HepG2 (cell line): ENCODE data around the gene GAS6. TPM values are rescaled to one million over a fixed set of nuclear protein-coding genes. Genes with fewer than 3 reads are reported as not detected.

Experiments
- ATAC-seq: fragments of 200-7000 bp; cut with Tn5 transposase; 3 replicates; pipeline ENCODE4 v1.9.1; 2020; ENCODE audit warnings: mild to moderate bottlenecking, moderate library complexity
- BruUV-seq: library from RNA; stranded (reverse); fragments of 400-500 nt; replicated peaks from 2 replicates; lab custom pipeline; 2021; lab: Mats Ljungman, UMichigan
- CTCF ChIA-PET: fragments of 300-600 bp; formaldehyde crosslinking; extraction: SDS; loops from one replicate; lab custom pipeline; 2021; ENCODE audit warnings: low total read pairs, inconsistent platforms, low intra/inter-chr PET ratio; lab: Yijun Ruan, JAX
- POLR2A ChIA-PET: fragments of 350-600 bp; sonication (Branson Sonifier 250); formaldehyde crosslinking; loops from one replicate; lab custom pipeline; 2020; ENCODE audit warnings: antibody characterized with exemption, inconsistent platforms; lab: Yijun Ruan, JAX
- DNase-seq: peaks from one replicate; pipeline ENCODE4 v3.0.0-alpha.2; 2015; ENCODE audit warnings: low spot score
- FAIRE-seq: peaks from 3 replicates; lab custom pipeline; 2011; peaks lifted over from hg19 to GRCh38; lab: Jason Lieb, UNC
- H2AFZ ChIP-seq: one replicate; pipeline ENCODE4 v1.6.1; 2011; ENCODE audit warnings: low read length, inconsistent platforms
- H3K27ac ChIP-seq: fragments of 300-600 bp; 3 replicates; pipeline ENCODE4 v1.8.0; 2011; ENCODE audit warnings: mixed run types, mild to moderate bottlenecking, mixed read lengths, low read length, inconsistent platforms; ENCODE audit not compliant: insufficient read depth; ENCODE audit errors: extremely low read length
- H3K27me3 ChIP-seq, 2 experiments: fragments of 200-600 bp in 1 of 2; 2 replicates in 1 of 2; 3 replicates in 1 of 2; pipeline versions ENCODE4 v1.6.0 to v1.8.0; 2011; ENCODE audit warnings: low read length in 2 of 2, mild to moderate bottlenecking in 2 of 2, moderate library complexity in 2 of 2, inconsistent platforms in 1 of 2; ENCODE audit not compliant: insufficient read depth in 2 of 2, control insufficient read depth in 1 of 2
- H3K36me3 ChIP-seq, 2 experiments: fragments of 200-600 bp in 1 of 2; replicated peaks in 1 of 2; 2 replicates in 1 of 2; 3 replicates in 1 of 2; pipeline versions ENCODE4 v1.5.1 to v1.8.0; 2011; ENCODE audit warnings: low read length in 2 of 2, inconsistent platforms in 1 of 2; ENCODE audit not compliant: insufficient read depth in 2 of 2, control insufficient read depth in 1 of 2
- H3K4me1 ChIP-seq: 2 replicates; pipeline ENCODE4 v1.5.1; 2012; ENCODE audit warnings: low read length, inconsistent platforms; ENCODE audit not compliant: insufficient read depth
- H3K4me2 ChIP-seq: 2 replicates; pipeline ENCODE4 v1.6.0; 2011; ENCODE audit warnings: low read depth, low read length, inconsistent platforms
- H3K4me3 ChIP-seq, 3 experiments: fragments of 200-600 bp in 1 of 3; sonication (generic), shearing (Covaris generic) in 1 of 3; replicated peaks in 1 of 3; 2 replicates each; pipeline ENCODE4 v1.5.1; 2011 to 2016; ENCODE audit warnings: low read length in 3 of 3, inconsistent platforms in 2 of 3, low read depth in 2 of 3, mild to moderate bottlenecking in 2 of 3, control low read depth in 1 of 3, mixed read lengths in 1 of 3; ENCODE audit not compliant: insufficient read depth in 1 of 3
- H3K79me2 ChIP-seq: one replicate; pipeline ENCODE4 v1.6.1; 2011; ENCODE audit warnings: low read length, inconsistent platforms; ENCODE audit not compliant: insufficient read depth
- H3K9ac ChIP-seq: 2 replicates; pipeline ENCODE4 v1.6.0; 2011; ENCODE audit warnings: mild to moderate bottlenecking, low read depth, low read length, inconsistent platforms; ENCODE audit not compliant: insufficient read depth
- H3K9me3 ChIP-seq: 2 replicates; pipeline ENCODE4 v1.5.1; 2012; ENCODE audit warnings: mild to moderate bottlenecking, low read length
- H4K20me1 ChIP-seq: 2 replicates; pipeline ENCODE4 v1.6.0; 2011; ENCODE audit warnings: inconsistent platforms, mild to moderate bottlenecking, low read length, moderate library complexity; ENCODE audit not compliant: insufficient read depth
- ASH2L ChIP-seq: fragments of 300-600, 200-600 bp; sonication (generic); IDR thresholded peaks from 2 replicates; pipeline ENCODE4 v1.7.0; 2017; ENCODE audit warnings: low read depth, mild to moderate bottlenecking, moderate library complexity, mixed read lengths, low read length; ENCODE audit not compliant: insufficient read length
- HMG20A ChIP-seq: IDR thresholded peaks from 2 replicates; pipeline ENCODE4 v1.6.1; 2016; ENCODE audit warnings: borderline replicate concordance
- PAX8 ChIP-seq: sonication (generic); formaldehyde crosslinking; IDR thresholded peaks from 2 replicates; pipeline ENCODE4 v1.8.0; 2022; ENCODE audit warnings: mild to moderate bottlenecking, missing genetic modification reagents, borderline replicate concordance
- RNF2 ChIP-seq: fragments of 450-650 bp; conservative IDR thresholded peaks from 2 replicates; pipeline ENCODE4 v1.6.1; 2016; ENCODE audit warnings: low read depth
- SP2 ChIP-seq: sonication (generic); formaldehyde crosslinking; IDR thresholded peaks from 2 replicates; pipeline ENCODE4 v1.5.1; 2020; ENCODE audit warnings: mild to moderate bottlenecking, missing genetic modification reagents
- ZBTB7A ChIP-seq: sonication (generic); formaldehyde crosslinking; IDR thresholded peaks from 2 replicates; pipeline ENCODE4 v1.8.0; 2022; ENCODE audit warnings: mild to moderate bottlenecking, missing genetic modification reagents
- ZKSCAN5 ChIP-seq: sonication (generic); formaldehyde crosslinking; IDR thresholded peaks from 2 replicates; pipeline ENCODE4 v1.5.1; 2020; ENCODE audit warnings: mild to moderate bottlenecking, missing genetic modification reagents
- ZNF207 ChIP-seq: fragments of 450-650 bp; IDR thresholded peaks from 2 replicates; pipeline ENCODE4 v1.6.1; 2016; ENCODE audit warnings: antibody characterized with exemption, borderline replicate concordance
- ZNF30 ChIP-seq: sonication (generic); formaldehyde crosslinking; IDR thresholded peaks from 2 replicates; pipeline ENCODE4 v1.5.0; 2020; ENCODE audit warnings: mild to moderate bottlenecking, missing genetic modification reagents
- ZNF343 ChIP-seq: sonication (generic); formaldehyde crosslinking; IDR thresholded peaks from 2 replicates; pipeline ENCODE4 v1.4.0; 2020; ENCODE audit warnings: mild to moderate bottlenecking, missing genetic modification reagents
- ZNF619 ChIP-seq: sonication (generic); formaldehyde crosslinking; IDR thresholded peaks from 2 replicates; pipeline ENCODE4 v1.4.0; 2020; ENCODE audit warnings: mild to moderate bottlenecking, missing genetic modification reagents
- ZNF766 ChIP-seq: sonication (generic); formaldehyde crosslinking; IDR thresholded peaks from 2 replicates; pipeline ENCODE4 v1.5.0; 2020; ENCODE audit warnings: missing genetic modification reagents, borderline replicate concordance
- ZNF780A ChIP-seq: sonication (generic); formaldehyde crosslinking; IDR thresholded peaks from 2 replicates; pipeline ENCODE4 v1.8.0; 2022; ENCODE audit warnings: mild to moderate bottlenecking, missing genetic modification reagents, moderate library complexity
- WGBS: methylation state at CpG from one replicate; pipeline ENCODE4 v1.1.6; 2017; ENCODE audit warnings: low lambda C conversion rate; 5-methylcytosine and 5-hydroxymethylcytosine counted together
- in situ Hi-C: cut with HindIII; loops from 2 replicates; pipeline ENCODE4 v1.10.0; 2017; ENCODE audit warnings: low pct_unique_long_range_greater_than_20kb; ENCODE audit not compliant: extremely low pct_ligation_motif_present
- intact Hi-C: fragments of 100-400 bp; cut with micrococcal nuclease; formaldehyde crosslinking; loops from one replicate; pipeline ENCODE4 v1.10.0; 2022; ENCODE audit not compliant: unreplicated experiment
- polyA plus RNA-seq, 8 experiments: library from polyadenylated mRNA; depleted of rRNA in 3 of 8; stranded (reverse) in 7 of 8; unstranded in 1 of 8; fragments of >200 nt; fragmentation: Illumina TruSeq in 4 of 8; extraction: Trizol in 4 of 8; gene quantifications; 2 replicates each; pipeline versions ENCODE4 v1.2.1 to v1.2.3, GENCODE V29; 2011 to 2016; ENCODE audit warnings: low read depth in 4 of 8, missing spikeins in 1 of 8, mixed read lengths in 1 of 8; ENCODE audit not compliant: insufficient read depth in 1 of 8
- total RNA-seq, 5 experiments: library from RNA; depleted of rRNA; stranded (reverse); fragments of >200 nt; fragmentation: Illumina TruSeq; extraction: Trizol; gene quantifications; 2 replicates each; pipeline ENCODE4 v1.2.3, GENCODE V29; 2016; ENCODE audit warnings: low read depth in 1 of 5
- TF ChIP-seq, protein P1 (sequence below): sonication (generic); formaldehyde crosslinking; IDR thresholded peaks from 2 replicates; pipeline ENCODE4 v1.4.0; 2020; ENCODE audit warnings: mild to moderate bottlenecking, missing genetic modification reagents
- TF ChIP-seq, protein P2 (sequence below): sonication (generic); formaldehyde crosslinking; IDR thresholded peaks from 2 replicates; pipeline ENCODE4 v1.5.0; 2020; ENCODE audit warnings: mild to moderate bottlenecking, missing genetic modification reagents

GAS6 gene
- total and polyA plus RNA-seq, 2 of the 13 experiments (the other 11 are each of a cell fraction or from before 2014, with no cell fraction given): 0.09 to 0.24 TPM

DNA sequence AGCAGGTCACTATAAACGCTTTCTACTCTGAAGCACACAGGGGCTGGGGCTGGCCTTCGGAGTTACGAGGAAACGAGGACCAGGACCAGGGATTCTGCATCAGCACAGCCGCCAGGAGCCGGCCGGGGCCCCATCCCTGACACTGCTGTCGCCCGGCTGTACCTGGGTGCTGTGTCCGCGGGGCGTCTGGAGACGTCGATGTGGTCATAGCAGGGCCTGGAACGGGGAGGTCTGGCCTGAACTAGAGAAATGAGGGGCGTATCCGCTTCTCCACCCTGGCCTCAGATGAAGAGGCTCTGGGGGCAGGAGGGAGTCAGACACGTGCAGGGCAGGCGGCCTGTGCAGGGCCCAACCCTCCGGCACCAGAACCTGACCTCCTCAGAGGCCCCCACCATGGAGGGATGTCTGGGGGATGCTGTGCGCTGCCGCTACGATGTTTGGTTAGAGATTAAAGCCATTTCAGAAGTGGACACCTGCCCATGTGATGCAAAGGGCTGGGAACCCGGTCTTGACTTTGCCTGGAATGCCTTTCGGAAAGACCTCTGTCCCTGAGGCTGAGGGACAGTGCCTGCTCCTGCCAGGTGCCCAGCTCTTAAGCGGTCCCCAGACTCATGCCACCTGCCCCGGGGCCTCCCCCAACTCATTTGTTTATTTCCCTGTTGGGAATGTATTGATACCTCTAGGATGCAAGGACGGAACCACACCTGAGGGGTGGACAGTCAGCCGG is 21.4 kb downstream of the GAS6 start:
- in situ Hi-C loops: no loop called here
- Histone ChIP-seq H3K4me1 (peaks cover 32% of the 10 kb centered on the region), H3K27me3 (peaks cover 0 to 1% of the 10 kb centered on the region in 2 experiments; a peak in 3 of 5 replicates), H3K36me3 (no peaks in the 10 kb centered on the region), H4K20me1 (no peaks in the 10 kb centered on the region), H3K4me2 (no peak overlapping the region), H3K9ac (no peak overlapping the region), H3K4me3 (no peak overlapping the region), H3K9me3 (no peaks in the 10 kb centered on the region), H2AFZ (no peak overlapping the region), H3K79me2 (no peaks in the 10 kb centered on the region), H3K27ac (no peak overlapping the region)
- ChIA-PET CTCF (no interaction called here), POLR2A (no interaction called here)
- no TSS peak for BruUV-seq
- DNase-seq (no peak), FAIRE-seq (no peak), ATAC-seq (no peak)
- no peak for TF ChIP-seq HMG20A
- TF ChIP-seq ZNF343 (CRISPR knock-in tag): no peak
- TF ChIP-seq ZBTB7A: no peak
- no peak for TF ChIP-seq ZKSCAN5 (CRISPR knock-in tag)
- TF ChIP-seq ZNF780A: no peak
- no peak for TF ChIP-seq SP2 (CRISPR knock-in tag)
- TF ChIP-seq ZNF207: no peak
- TF ChIP-seq ASH2L: no peak
- TF ChIP-seq, protein P1, sequence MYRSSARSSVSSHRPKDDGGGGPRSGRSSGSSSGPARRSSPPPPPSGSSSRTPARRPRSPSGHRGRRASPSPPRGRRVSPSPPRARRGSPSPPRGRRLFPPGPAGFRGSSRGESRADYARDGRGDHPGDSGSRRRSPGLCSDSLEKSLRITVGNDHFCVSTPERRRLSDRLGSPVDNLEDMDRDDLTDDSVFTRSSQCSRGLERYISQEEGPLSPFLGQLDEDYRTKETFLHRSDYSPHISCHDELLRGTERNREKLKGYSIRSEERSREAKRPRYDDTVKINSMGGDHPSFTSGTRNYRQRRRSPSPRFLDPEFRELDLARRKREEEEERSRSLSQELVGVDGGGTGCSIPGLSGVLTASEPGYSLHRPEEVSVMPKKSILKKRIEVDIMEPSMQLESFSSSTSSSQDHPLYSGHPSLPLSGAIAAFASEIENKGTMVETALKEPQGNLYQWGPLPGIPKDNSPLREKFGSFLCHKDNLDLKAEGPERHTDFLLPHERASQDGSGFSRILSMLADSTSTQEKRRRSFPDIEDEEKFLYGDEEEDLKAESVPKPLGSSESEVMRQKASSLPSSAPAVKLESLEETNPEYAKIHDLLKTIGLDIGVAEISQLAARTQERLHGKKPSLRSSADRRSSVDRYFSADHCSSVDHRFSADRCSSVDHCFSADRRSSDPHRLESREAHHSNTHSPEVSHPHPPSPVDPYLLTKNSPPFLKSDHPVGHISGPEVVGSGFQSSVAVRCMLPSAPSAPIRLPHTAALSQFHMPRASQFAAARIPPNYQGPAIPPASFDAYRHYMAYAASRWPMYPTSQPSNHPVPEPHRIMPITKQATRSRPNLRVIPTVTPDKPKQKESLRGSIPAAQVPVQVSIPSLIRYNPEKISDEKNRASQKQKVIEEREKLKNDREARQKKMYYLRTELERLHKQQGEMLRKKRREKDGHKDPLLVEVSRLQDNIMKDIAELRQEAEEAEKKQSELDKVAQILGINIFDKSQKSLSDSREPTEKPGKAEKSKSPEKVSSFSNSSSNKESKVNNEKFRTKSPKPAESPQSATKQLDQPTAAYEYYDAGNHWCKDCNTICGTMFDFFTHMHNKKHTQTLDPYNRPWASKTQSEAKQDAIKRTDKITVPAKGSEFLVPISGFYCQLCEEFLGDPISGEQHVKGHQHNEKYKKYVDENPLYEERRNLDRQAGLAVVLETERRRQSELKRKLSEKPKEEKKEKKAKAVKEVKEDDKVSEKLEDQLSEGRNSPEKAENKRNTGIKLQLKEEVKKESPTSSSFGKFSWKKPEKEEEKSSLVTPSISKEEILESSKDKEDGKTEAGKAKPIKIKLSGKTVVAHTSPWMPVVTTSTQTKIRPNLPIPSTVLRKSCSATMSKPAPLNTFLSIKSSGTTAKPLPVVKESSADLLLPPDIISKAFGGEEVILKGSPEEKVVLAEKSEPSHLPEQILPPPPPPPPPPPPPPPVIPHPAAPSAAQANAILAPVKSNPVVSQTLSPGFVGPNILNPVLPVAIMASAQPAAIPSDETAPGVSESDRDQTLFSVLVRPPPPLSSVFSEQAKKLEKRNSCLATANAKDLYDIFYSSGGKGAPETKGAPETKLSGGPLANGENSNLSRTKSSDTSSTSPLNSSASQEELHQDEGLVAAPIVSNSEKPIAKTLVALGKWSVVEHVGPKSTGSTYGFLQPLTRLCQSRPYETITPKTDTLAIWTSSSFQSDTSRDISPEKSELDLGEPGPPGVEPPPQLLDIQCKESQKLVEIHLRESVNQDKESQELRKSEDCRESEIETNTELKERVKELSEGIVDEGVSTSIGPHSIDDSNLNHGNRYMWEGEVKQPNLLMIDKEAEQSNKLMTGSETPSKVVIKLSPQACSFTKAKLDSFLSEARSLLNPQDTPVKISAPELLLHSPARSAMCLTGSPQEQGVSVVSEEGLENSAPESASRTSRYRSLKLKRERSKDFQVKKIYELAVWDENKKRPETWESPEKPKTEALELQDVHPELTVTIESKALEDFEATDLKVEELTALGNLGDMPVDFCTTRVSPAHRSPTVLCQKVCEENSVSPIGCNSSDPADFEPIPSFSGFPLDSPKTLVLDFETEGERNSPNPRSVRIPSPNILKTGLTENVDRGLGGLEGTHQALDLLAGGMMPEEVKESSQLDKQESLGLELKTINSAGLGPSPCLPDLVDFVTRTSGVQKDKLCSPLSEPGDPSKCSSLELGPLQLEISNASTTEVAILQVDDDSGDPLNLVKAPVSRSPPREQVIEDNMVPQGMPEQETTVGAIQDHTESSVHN (CRISPR knock-in tag): no peak
- TF ChIP-seq ZNF766 (CRISPR knock-in tag): no peak
- no peak for TF ChIP-seq ZNF30 (CRISPR knock-in tag)
- no peak for TF ChIP-seq PAX8 (CRISPR knock-in tag)
- TF ChIP-seq RNF2: no peak
- no peak for TF ChIP-seq ZNF619 (CRISPR knock-in tag)
- TF ChIP-seq, protein P2, sequence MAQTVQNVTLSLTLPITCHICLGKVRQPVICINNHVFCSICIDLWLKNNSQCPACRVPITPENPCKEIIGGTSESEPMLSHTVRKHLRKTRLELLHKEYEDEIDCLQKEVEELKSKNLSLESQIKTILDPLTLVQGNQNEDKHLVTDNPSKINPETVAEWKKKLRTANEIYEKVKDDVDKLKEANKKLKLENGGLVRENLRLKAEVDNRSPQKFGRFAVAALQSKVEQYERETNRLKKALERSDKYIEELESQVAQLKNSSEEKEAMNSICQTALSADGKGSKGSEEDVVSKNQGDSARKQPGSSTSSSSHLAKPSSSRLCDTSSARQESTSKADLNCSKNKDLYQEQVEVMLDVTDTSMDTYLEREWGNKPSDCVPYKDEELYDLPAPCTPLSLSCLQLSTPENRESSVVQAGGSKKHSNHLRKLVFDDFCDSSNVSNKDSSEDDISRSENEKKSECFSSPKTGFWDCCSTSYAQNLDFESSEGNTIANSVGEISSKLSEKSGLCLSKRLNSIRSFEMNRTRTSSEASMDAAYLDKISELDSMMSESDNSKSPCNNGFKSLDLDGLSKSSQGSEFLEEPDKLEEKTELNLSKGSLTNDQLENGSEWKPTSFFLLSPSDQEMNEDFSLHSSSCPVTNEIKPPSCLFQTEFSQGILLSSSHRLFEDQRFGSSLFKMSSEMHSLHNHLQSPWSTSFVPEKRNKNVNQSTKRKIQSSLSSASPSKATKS (CRISPR knock-in tag): no peak
- intact Hi-C loops: no loop called here
- 57% methylated on average over 21 of the region's 29 CpGs for WGBS
